ENCODE measurements around the gene DCAF12.

The DCAF12 gene

GRCh38 chr9:34125681-34126206 is 754 bp downstream of the DCAF12 start:
- no peak for DNase-seq (ENCODE audit: low read depth in 3 of 3)

GRCh38 chr9:34124926-34125325 is 1.6 kb downstream of the DCAF12 start:
- DNase-seq (ENCODE audit: low read depth in 3 of 3), result no peak

- no peak for DNase-seq (ENCODE audit: low read depth in 3 of 3)
Measured at GRCh38 chr9:34124099-34124498, 2.4 kb downstream of the DCAF12 start.

GRCh38 chr9:34123682-34124081 is 2.8 kb downstream of the DCAF12 start:
- no peak for DNase-seq (ENCODE audit: low read depth in 3 of 3)

GRCh38 chr9:34121996-34122395 is 4.5 kb downstream of the DCAF12 start:
- no peak for DNase-seq (ENCODE audit: low read depth in 3 of 3)

- DNase-seq (ENCODE audit: low read depth in 3 of 3), result no peak
Measured at GRCh38 chr9:34119713-34120112, 6.8 kb downstream of the DCAF12 start.

GRCh38 chr9:34114436-34114835 is 12.1 kb downstream of the DCAF12 start:
- DNase-seq (ENCODE audit: low read depth in 3 of 3), result no peak

GRCh38 chr9:34106110-34106509 is 20.4 kb downstream of the DCAF12 start:
- DNase-seq (ENCODE audit: low read depth in 3 of 3), result no peak

- no peak for DNase-seq (ENCODE audit: low read depth in 3 of 3)
Measured at GRCh38 chr9:34102796-34103195, 23.7 kb downstream of the DCAF12 start.

- DNase-seq (ENCODE audit: low read depth in 3 of 3), result no peak
Measured at GRCh38 chr9:34098307-34098706, 28.2 kb downstream of the DCAF12 start.

- DNase-seq (ENCODE audit: low read depth in 3 of 3), result no peak
Measured at GRCh38 chr9:34097865-34098264, 28.6 kb downstream of the DCAF12 start.

GRCh38 chr9:34096751-34097150 is 29.7 kb downstream of the DCAF12 start:
- DNase-seq (ENCODE audit: low read depth in 3 of 3), result no peak

- no peak for DNase-seq (ENCODE audit: low read depth in 3 of 3)
Measured at GRCh38 chr9:34093578-34093977, 32.9 kb downstream of the DCAF12 start.

- no peak for DNase-seq (ENCODE audit: low read depth in 3 of 3)
Measured at GRCh38 chr9:34089311-34089710, 37.2 kb downstream of the DCAF12 start.

- no peak for DNase-seq (ENCODE audit: low read depth in 3 of 3)
Measured at GRCh38 chr9:34087370-34087769, 39.1 kb downstream of the DCAF12 start.

GRCh38 chr9:34086864-34087263 is 39.6 kb downstream of the DCAF12 start:
- no peak for DNase-seq (ENCODE audit: low read depth in 3 of 3)

- no peak for DNase-seq (ENCODE audit: low read depth in 3 of 3)
Measured at GRCh38 chr9:34085581-34086500, 40.7 kb downstream of the DCAF12 start.

GRCh38 chr9:34084562-34084961 is 41.9 kb downstream of the DCAF12 start:
- DNase-seq (ENCODE audit: low read depth in 3 of 3), result no peak

- no peak for DNase-seq (ENCODE audit: low read depth in 3 of 3)
Measured at GRCh38 chr9:34079181-34079580, 47.3 kb downstream of the DCAF12 start.

GRCh38 chr9:34072868-34073590 is 53.5 kb downstream of the DCAF12 start:
- no peak for DNase-seq (ENCODE audit: low read depth in 3 of 3)

- no peak for DNase-seq (ENCODE audit: low read depth in 3 of 3)
Measured at GRCh38 chr9:34072410-34072809, 54.1 kb downstream of the DCAF12 start.

- DNase-seq (ENCODE audit: low read depth in 3 of 3), result no peak
Measured at GRCh38 chr9:34070606-34071324, 55.7 kb downstream of the DCAF12 start.
